Retina (tissue), 1 donor: ENCODE results near the gene GTSF1L.
A peak's percentile ranks its signal among the peaks of the same experiment; 100 is the strongest.

Experiments used
- DNase-seq: peaks from one replicate; pipeline ENCODE4 v3.0.0-alpha.2; 2016

Gene GTSF1L

DNA sequence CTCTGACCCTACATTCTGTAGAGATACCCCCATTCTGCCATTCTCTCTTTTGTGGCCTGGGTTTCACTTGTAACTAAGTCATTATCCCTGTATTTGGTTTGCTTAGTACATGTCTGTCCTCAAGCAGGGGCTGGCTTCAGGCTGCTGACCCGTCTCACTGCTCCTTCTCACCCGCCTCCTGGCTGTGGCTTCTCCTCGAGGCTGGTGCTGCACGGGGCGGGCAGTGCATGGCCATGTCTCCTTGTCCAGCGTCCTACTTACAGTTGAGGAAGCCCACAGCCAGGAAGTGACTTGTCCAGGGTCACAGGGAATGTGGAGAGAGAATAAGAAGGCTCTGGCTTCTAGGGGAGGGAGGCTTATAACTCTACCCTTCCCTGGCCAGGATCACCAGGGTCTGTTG, 11.3 kb downstream of the GTSF1L start:
- no peak for DNase-seq

DNA sequence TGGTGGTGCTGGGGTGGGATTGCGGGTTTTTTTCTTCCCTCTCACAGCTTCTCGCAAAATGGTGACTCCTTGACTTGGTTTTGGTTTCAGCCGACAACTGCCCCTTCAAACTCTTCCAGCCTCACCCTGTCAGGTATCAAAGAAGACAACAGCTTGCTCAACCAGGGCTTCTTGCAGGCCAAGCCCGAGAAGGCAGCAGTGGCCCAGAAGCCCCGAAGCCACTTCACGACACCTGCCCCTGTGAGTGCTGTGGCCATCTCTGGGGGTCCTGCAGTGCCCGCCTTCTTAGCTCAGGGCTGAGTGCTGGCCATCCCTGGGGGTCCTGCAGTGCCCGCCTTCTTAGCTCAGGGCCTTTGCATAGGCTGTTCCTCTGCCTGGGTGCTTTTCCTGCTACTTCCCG, 11.8 kb downstream of the GTSF1L start:
- DNase-seq: no peak

DNA sequence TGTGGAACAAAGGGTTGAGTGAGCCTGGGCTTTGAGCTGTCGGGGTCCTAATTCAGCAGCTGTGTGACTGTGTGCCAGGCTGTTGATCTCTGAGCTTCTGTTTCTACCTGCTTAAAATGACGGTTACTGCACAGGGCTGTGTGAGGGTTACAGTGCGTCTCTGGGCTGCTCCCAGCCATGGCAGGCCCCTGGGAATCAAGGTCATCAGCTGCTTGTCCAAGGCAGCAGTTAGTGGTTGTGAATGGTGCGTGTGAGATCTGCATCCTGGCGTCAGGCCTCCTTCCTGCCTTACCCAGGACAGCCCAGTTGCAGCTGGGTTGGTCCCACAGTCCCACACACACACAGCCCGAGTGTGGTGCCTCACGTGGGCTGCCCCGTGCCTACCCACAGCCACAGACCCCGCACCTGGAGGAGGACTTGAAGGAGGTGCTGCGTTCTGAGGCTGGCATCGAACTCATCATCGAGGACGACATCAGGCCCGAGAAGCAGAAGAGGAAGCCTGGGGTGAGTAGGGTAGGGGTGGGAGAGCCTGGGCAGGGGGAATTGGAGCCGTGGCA, 15.6 kb downstream of the GTSF1L start:
- DNase-seq: no peak

DNA sequence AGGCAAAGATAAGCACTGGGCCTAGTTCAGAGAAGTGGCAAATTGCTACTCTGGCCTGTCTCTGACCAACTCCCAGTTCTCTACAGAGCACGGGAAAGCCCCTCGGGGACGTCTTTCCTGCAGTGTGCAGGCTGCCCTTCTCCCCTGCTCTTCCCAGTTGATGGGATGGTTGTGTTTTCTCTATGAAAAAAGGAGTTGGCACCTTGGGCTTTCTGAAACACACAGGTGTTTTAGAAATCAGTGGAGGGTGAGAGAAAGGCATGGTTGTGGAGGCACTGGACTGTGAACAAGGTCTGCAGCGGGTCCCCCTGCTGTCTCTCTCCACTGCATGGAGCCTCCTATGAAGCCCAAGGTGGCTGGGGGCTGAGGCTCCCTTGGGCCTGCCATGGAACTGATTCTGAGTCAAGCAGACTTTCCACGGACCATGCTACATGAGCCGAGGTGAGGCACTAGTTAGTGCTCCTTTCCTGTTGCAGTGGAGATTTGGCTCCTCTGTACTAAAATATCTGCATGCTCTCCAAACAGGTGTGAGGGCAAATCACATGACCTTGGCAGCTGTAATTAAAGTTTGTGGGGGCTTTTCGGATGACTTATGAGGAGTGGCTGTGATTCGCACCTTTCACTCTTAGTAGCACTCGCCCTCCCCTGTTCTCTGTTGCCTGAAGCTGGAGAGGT, 16.3 kb downstream of the GTSF1L start:
- no peak for DNase-seq

DNA sequence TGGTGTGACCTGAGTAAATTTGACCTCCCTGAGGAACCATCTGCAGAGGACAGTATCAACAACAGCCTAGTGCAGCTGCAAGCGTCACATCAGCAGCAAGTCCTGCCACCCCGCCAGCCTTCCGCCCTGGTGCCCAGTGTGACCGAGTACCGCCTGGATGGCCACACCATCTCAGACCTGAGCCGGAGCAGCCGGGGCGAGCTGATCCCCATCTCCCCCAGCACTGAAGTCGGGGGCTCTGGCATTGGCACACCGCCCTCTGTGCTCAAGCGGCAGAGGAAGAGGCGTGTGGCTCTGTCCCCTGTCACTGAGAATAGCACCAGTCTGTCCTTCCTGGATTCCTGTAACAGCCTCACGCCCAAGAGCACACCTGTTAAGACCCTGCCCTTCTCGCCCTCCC, 24.3 kb downstream of the GTSF1L start:
- no peak for DNase-seq

DNA sequence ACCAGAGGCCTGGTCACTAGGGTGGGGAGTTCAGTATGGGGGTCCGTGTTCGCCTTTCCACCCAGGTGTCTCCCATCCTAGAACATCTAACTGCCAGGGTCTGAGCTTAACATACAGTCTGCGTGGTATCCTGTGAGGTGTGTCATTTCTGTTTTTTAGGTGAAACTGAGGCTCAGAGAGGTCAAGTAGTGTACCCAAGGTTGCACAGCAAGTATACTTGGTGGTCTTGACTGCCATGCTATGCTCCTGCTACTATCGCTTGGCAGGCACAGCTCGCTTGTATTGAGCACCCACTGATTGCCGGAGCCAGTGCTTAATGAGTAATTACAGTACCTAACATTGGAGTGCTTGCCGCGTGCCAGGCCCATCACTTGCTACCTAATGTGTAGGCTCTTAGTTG, 26.2 kb downstream of the GTSF1L start:
- DNase-seq: no peak

DNA sequence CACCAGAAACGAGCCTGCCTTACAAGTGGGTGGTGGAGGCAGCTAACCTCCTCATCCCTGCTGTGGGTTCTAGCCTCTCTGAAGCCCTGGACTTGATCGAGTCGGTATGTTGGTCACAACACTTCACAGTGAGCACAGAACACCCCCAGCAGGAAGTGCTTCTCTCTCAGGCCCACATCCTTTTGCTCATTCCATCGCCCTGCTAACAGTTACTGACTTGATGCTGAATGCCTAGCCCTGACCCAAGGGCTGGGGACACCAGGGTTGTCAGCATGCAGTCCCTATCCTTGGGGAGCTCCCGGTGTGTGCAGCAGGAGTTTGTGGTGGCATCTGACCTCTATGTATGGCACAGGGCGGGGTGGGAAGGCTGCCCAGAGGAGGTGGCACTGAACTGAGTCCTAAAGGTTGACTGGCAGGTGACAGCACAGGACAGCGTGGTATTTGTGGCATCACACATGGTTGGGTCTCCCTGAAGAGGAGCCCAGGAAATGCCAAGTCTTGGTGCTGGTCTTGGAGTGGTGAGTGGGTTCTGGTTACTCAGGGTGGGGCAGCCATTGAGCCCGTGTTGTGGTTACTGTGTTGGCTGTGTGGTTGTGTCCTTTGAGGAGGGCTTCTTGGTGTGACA, 26.7 kb downstream of the GTSF1L start:
- DNase-seq: no peak

DNA sequence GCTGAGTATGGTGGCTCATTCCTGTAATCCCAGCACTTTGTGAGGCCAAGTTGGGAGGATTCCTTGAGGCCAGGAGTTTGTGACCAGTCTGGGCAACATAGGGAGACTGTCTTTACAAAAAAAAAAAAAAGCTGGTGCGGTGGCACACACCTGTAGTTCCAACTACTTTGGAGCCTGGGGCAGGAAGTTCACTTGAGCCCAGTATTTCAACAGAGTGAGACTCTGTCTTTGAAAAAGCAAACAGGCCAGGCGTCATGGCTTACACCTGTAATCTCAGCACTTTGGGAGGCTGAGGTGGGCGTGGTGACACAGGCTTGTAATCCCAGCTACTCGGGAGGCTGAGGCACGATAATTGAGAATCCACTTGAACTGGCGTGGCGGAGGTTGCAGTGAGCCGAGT, 31.2 kb downstream of the GTSF1L start:
- no peak for DNase-seq

DNA sequence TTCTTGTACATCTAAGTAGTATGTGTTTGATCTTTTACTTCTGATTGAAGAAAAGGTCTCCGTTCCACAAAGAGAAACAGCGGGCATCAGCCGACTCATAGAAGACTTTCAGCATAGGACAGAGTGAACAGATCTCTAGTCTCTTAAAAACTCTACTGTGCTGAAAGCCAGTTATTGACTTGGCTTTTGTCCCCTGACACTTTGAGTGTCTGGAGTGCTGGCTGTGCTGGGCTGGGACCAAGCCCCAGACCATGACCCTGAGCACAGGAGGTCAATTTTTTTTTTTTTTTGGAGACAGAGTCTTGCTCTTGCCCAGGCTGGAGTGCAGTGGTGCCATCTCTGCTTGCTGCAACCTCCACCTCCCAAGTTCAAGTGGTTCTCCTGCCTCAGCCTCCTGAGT, 32.0 kb downstream of the GTSF1L start:
- no peak for DNase-seq

DNA sequence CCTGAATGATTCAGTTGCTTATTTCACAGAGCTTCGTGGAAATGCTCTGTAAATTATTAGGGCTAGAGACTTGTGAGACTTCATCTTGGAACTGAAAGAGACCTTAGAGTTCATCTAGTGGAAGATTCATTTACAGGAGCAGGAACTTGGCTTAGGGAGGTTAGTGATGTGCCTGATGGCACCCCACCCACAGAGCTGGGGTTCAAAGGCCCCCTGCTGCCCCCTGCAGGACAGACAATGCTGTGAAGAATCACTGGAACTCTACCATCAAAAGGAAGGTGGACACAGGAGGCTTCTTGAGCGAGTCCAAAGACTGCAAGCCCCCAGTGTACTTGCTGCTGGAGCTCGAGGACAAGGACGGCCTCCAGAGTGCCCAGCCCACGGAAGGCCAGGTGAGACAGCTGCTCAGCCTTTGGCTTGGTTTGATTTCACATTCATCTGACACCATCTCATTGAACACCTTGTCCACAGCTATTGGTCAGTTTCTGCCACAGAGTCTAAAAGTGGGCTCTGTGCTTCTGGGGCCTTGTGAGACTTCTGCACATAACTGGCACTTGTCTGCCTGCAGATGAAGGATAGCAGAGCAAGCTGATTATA, 34.8 kb downstream of the GTSF1L start:
- no peak for DNase-seq

DNA sequence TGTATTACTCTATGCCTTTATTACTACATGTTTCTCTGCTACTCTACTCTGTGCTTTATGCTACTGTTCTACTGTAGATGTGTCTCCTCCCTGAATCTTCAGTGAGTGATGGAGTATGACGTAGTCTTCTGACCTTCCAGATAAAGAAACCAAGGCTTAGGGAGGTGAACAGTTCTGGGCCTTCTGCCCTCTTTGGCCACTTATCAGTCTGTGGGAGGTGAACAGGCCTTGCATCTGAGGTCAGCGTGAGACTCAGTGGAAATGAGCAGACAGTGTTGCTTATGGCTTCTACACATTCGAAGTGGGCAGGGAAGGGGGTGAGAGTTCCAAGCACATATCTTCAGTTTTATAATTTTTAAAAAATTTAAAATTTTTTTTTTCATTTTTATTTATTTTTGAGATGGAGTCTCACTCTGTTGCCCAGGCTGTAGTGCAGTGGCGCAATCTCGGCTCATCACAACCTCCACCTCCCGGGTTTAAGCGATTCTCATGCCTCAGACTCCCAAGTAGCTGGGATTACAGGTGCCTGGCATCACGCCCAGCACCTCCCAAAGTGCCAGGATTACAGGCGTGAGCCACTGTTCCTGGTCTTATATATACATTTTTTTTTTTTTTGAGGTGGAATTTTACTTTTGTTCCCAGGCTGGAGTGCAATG, 35.7 kb downstream of the GTSF1L start:
- no peak for DNase-seq

DNA sequence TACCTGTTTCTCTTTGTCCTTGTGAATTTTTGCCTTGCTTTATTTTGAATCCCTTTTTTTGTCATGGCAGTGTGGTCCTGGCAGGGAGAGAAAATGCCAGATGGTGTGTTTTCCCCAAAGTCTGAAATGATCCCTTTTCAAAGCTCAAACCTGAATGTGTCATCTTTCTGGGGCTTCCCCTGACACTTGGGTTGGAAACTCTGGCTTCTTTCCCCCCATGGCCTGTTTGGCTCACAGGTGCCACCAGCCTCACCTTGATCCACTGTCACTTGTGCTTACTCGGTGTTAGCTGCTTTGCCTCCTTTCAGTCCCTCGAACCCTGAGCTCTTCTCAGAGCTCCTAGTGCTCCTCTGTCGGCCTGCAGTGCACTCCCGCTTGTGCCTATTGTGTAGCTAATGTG, 37.6 kb downstream of the GTSF1L start:
- no peak for DNase-seq

DNA sequence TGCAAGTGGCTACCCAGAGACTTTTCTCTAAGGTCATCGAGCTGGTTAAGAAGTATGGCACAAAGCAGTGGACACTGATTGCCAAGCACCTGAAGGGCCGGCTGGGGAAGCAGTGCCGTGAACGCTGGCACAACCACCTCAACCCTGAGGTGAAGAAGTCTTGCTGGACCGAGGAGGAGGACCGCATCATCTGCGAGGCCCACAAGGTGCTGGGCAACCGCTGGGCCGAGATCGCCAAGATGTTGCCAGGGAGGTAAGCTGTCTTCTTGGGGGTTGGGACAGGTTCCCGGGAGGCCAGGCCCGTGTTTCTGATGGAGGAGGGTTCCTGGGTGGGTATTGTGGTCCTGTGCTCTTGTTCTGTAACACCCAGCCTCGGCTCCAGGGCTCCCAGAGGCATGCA, 40.0 kb downstream of the GTSF1L start:
- no peak for DNase-seq

DNA sequence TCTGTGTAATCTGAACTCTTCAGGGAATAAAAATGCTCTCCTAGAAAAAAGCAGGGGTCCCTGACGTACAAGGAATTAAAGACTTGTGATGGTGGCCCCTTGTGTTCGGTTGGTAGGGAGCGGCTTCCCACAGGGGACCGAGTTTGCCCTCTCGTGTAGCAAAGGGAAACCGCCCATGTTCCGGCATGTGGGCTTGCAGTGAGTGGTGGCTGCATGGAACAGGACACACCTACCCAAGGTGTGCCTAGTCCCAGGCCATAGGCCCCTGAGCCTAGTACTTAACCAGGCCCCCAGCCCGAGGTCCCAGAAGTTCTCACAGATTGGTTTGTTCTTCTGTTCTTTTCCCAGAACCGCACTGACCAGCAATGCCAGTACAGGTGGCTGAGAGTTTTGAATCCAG, 44.4 kb downstream of the GTSF1L start:
- DNase-seq: no peak

DNA sequence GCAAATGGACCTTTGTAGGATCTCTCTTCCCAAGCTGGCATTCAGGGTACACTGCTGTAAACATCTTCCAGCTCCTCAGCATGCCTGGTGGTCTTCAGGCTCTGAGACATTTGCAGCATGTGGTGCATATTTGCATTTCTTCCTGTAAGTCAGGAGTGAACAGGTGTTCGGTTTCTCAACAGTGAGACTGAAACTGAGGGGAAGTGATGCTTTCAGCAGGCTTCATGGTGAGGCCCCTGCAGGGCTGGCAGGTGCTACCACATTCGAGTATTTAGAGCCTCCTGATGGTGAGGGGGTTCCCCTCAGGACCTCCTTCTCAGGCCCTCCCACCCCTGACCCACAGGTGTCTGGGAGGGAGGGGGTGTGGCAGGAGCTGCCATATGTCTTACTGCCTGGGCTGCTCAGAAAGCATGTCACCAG, 44.8 kb downstream of the GTSF1L start:
- no peak for DNase-seq

DNA sequence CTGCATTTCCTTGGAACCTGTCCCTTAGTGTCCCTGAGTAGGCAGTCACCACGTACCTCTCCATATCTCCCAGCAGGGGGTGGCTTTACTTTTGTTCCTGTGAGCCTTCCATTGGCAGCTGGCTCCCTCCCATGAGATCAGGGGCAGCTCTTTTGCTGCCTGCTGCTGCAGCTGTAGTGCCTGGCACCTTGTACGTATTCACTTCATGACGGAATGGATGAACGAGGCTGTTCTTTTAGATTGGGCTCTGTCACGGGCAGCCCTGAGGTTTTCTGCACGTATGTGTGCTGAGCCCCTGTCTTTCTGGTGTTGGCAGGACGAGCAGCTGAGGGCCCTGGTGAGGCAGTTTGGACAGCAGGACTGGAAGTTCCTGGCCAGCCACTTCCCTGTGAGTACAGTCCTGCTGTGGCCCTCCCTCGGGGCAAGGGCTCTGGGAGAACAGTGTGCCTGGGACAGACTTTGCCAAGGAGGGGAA, 45.3 kb downstream of the GTSF1L start:
- peak; percentile 21 for DNase-seq

DNA sequence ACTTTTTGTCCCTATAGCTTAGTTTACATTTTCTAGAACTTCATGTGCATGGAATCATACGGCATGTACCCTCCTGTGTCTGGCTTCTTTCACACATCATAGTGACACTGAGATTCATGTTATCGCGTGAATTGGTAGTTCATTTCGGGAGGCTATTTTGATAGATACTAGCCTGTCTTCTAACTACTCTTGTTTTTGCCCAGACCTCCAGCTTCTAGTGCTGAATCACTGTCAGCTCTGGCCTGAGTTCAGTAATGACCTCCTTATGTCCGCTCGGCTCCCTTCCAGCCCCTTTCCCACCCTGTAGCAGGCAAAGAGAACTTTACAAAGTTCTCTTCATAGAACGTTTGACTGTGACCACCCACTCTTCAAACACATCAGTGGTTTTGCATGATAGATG, 45.8 kb downstream of the GTSF1L start:
- no peak for DNase-seq

DNA sequence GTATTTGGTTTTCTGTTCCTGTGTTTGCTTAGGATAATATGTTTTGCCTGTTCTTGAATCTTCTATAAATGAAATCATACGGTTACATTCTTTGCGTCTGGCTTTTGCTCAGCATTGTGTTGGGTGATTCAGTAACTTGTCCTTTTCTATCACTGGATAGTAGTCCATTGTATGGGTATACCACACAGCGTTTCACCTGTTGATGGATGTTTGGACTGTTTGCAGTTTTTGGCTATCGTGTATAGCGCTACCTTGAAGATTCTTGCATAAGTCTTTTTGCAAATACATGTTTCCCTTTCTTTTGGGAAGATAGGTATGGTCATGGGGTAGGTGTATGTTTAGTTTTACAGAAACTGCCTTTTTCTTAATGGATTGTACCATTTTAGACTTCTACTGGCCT, 50.4 kb downstream of the GTSF1L start:
- DNase-seq: no peak
